Sigmoid colon (tissue), 7 donors: ENCODE results near the gene SPDL1. TPM values are rescaled to one million over a fixed set of nuclear protein-coding genes. Genes with fewer than 3 reads are reported as not detected.

Source experiments
- DNase-seq: peaks from one replicate; pipeline ENCODE4 v3.0.0-alpha.2; 2019
- H3K27ac ChIP-seq, 4 donors: fragments of 200-600 bp; sonication (generic); one replicate each; pipeline ENCODE4 v1.5.1; 2016 to 2019; ENCODE audit warnings: mild to moderate bottlenecking in 1 of 4
- H3K27me3 ChIP-seq, 3 donors: fragments of 200-600 bp; sonication (generic); one replicate each; pipeline ENCODE4 v1.5.1; 2019; ENCODE audit warnings: mild to moderate bottlenecking in 1 of 3
- H3K36me3 ChIP-seq, 4 donors: fragments of 200-600 bp; sonication (generic); one replicate each; pipeline ENCODE4 v1.5.1; 2016 to 2019
- H3K4me1 ChIP-seq, 4 donors: fragments of 200-600 bp; sonication (generic); one replicate each; pipeline ENCODE4 v1.5.1; 2017 to 2019
- H3K4me3 ChIP-seq, 4 donors: fragments of 200-600 bp; sonication (generic); one replicate each; pipeline ENCODE4 v1.5.1; 2017 to 2019; ENCODE audit warnings: mild to moderate bottlenecking in 2 of 4, moderate library complexity in 1 of 4
- H3K9me3 ChIP-seq, 4 donors: fragments of 200-600 bp in 3 of 4; sonication (generic) in 3 of 4; one replicate each; pipeline versions ENCODE4 v1.5.1 to v1.6.1; 2013 to 2019
- EP300 ChIP-seq, 4 donors: sonication (generic); formaldehyde crosslinking; IDR thresholded peaks; one replicate each; pipeline ENCODE4 v1.6.1; 2017; ENCODE audit warnings: antibody characterized with exemption in 4 of 4
- POLR2A ChIP-seq, 2 donors: fragments of 450-650 bp; IDR thresholded peaks; one replicate each; pipeline ENCODE4 v1.6.1; 2016; ENCODE audit warnings: antibody characterized with exemption in 2 of 2, mild to moderate bottlenecking in 2 of 2, moderate library complexity in 2 of 2
- POLR2AphosphoS5 ChIP-seq, 4 donors: sonication (generic); formaldehyde crosslinking; IDR thresholded peaks; one replicate each; pipeline ENCODE4 v1.6.1; 2017; ENCODE audit warnings: antibody characterized with exemption in 4 of 4
- WGBS, 2 donors: extraction: QIAGEN DNeasy Blood & Tissue Kit; methylation state at CpG; one replicate each; pipeline ENCODE4 v1.1.7; 2013; 5-methylcytosine and 5-hydroxymethylcytosine counted together
- intact Hi-C: fragments of 100-400 bp; cut with DNase I; formaldehyde crosslinking; loops from one replicate; pipeline ENCODE4 v1.15.1; 2023
- polyA plus RNA-seq, 3 donors: library from polyadenylated mRNA; stranded (reverse); fragments of 200-250 nt; gene quantifications; one replicate each; pipeline ENCODE4 v1.2.3, GENCODE V29; 2013
- total RNA-seq, 4 donors: library from RNA; depleted of rRNA; stranded (reverse); fragments of >200 nt; gene quantifications; one replicate each; pipeline ENCODE4 v1.1.0, GENCODE V29; 2016
- TF ChIP-seq, protein P1 (sequence below), 4 experiments: fragments of 450-650 bp in 3 of 4; fragments of 200-600 bp in 1 of 4; IDR thresholded peaks; one replicate each; pipeline ENCODE4 v1.5.1; 2016 to 2019; ENCODE audit warnings: antibody characterized with exemption in 4 of 4, mild to moderate bottlenecking in 3 of 4, moderate library complexity in 2 of 4
- donor health status: healthy with polysubstance abuse.
- donor health status: Bipolar disorder and iron deficiency.
- donor health status: healthy.

SPDL1 gene
- total and polyA plus RNA-seq, 7 donors = 3.0 to 14.7 (median 8.0) TPM

DNA sequence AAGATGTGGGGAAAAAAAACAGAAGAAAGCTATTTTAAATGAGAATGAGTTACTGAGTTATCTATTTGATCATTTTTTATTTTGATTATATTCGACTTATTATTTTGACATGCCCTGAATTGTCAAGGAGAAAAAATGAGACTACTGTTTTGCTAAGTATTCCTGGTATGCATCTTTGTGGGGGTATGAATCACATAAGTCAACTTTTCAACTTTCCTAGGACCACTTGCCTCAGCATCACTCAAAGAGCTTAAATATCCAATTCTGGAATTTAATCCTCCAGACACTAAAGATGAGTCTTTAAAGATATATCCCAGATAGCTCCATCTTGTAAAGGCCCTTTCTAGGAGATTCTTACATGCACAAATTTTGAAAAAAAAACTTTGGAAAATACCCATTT is 17.4 kb upstream of the SPDL1 start:
- whole genome bisulfite sequencing, 2 donors = 91% methylated on average over 1 of the region's 1 CpG
- Histone ChIP-seq H3K27ac (no peak overlapping the region), H3K27me3 (no peaks in the 10 kb centered on the region), H3K4me3 (no peak overlapping the region), H3K36me3 (no peaks in the 10 kb centered on the region), H3K4me1 (no peaks in the 10 kb centered on the region), H3K9me3 (no peaks in the 10 kb centered on the region)
- TF ChIP-seq, protein P1, sequence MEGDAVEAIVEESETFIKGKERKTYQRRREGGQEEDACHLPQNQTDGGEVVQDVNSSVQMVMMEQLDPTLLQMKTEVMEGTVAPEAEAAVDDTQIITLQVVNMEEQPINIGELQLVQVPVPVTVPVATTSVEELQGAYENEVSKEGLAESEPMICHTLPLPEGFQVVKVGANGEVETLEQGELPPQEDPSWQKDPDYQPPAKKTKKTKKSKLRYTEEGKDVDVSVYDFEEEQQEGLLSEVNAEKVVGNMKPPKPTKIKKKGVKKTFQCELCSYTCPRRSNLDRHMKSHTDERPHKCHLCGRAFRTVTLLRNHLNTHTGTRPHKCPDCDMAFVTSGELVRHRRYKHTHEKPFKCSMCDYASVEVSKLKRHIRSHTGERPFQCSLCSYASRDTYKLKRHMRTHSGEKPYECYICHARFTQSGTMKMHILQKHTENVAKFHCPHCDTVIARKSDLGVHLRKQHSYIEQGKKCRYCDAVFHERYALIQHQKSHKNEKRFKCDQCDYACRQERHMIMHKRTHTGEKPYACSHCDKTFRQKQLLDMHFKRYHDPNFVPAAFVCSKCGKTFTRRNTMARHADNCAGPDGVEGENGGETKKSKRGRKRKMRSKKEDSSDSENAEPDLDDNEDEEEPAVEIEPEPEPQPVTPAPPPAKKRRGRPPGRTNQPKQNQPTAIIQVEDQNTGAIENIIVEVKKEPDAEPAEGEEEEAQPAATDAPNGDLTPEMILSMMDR (IDR thresholded peaks at IDR 0.05) = no peak
- no peak for TF ChIP-seq POLR2AphosphoS5 (IDR thresholded peaks at IDR 0.05)
- TF ChIP-seq EP300 (IDR thresholded peaks at IDR 0.05) = no peak
- TF ChIP-seq POLR2A (IDR thresholded peaks at IDR 0.05) = no peak
- intact Hi-C loops = loop anchor here (5.0 kb wide), 1 partner anchor 584 kb away; no protein-coding TSS in a partner anchor
- no peak for DNase-seq

DNA sequence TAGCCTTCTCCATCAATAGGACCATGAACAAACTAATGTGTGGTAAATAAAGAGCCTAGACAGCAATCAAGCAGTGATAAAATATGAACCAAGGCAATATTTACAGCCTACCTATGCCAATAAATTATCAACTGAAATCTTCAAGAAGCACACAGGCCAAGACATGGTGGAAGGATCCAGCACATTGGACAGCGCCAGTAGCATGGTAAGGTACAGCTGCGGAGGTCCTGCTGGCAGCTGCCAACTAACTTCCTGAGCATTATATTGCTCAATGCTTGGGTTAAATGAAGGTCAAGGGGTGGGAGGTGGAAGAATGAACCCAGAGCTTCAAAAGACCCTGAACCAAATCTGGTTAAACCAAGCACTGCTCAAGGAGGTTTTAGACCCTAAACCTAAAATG is 16.5 kb upstream of the SPDL1 start:
- H3K36me3 ChIP-seq = no peaks in the 10 kb centered on the region
- WGBS, 2 donors = 55 to 60% methylated on average over 2 of the region's 2 CpGs
- no peak for TF ChIP-seq POLR2AphosphoS5 (IDR thresholded peaks at IDR 0.05)
- TF ChIP-seq, protein P1 (IDR thresholded peaks at IDR 0.05) = no peak
- TF ChIP-seq EP300 (IDR thresholded peaks at IDR 0.05) = no peak
- TF ChIP-seq POLR2A (IDR thresholded peaks at IDR 0.05) = no peak
- no peaks in the 10 kb centered on the region for H3K9me3 ChIP-seq
- DNase-seq = no peak
- intact Hi-C loops = loop anchor here (5.0 kb wide), 1 partner anchor 585 kb away; no protein-coding TSS in a partner anchor
- no peaks in the 10 kb centered on the region for H3K27me3 ChIP-seq
- no peaks in the 10 kb centered on the region for H3K4me1 ChIP-seq
- no peak overlapping the region for H3K4me3 ChIP-seq
- H3K27ac ChIP-seq = no peak overlapping the region

DNA sequence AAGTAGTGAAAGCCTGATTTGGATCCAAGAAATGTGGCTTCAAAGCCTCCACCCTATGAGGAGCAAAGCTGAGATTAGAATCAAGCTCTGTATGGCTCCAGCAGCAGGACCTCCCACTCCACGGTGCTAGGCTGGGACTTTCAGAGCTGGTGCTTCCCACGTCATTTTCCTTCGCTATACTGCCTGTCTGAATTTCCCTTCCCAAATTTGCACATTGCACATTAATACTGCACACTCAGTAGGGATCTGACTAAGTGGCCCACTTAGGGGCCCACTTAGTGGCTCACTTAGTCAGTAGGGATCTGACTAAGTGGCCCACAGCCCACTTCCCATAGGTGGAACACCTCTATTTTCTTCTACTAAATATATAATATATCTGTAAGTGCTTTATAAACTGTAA is 14.1 kb upstream of the SPDL1 start:
- Histone ChIP-seq H3K4me3 (no peak overlapping the region), H3K27me3 (no peaks in the 10 kb centered on the region), H3K4me1 (no peaks in the 10 kb centered on the region), H3K9me3 (no peaks in the 10 kb centered on the region), H3K36me3 (no peaks in the 10 kb centered on the region), H3K27ac (no peak overlapping the region)
- DNase-seq = no peak
- intact Hi-C loops = loop anchor here (5.0 kb wide), 1 partner anchor 587 kb away; no protein-coding TSS in a partner anchor
- TF ChIP-seq EP300 (IDR thresholded peaks at IDR 0.05) (no peak), POLR2AphosphoS5 (IDR thresholded peaks at IDR 0.05) (no peak)
- WGBS, 2 donors = 84 to 87% methylated on average over 3 of the region's 3 CpGs

DNA sequence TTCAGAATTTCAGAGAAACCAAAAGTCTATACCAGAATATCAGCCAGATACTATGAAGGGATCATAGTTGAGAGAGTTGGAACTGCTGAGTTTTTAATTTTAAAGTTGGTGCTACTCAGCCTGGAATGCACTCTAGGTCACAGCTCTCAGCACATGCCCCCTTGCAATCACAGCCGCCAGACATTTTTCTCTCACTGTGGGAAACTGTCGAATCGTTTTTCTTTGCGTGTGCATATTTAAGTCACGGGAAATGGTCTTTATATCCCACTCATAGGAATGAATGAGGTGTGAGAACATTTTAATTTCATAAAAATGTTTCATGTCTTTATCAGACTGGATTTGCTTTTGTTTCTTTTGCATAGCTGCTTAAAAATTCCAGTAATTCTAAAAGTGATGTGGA is 12.2 kb upstream of the SPDL1 start:
- Histone ChIP-seq H3K36me3 (no peaks in the 10 kb centered on the region), H3K4me3 (no peak overlapping the region), H3K4me1 (peaks cover 0 to 5% (median 0%) of the 10 kb centered on the region in 4 donors), H3K9me3 (no peaks in the 10 kb centered on the region), H3K27me3 (no peaks in the 10 kb centered on the region), H3K27ac (no peak overlapping the region)
- TF ChIP-seq POLR2A (IDR thresholded peaks at IDR 0.05) = no peak
- TF ChIP-seq EP300 (IDR thresholded peaks at IDR 0.05) = no peak
- TF ChIP-seq, protein P1 (IDR thresholded peaks at IDR 0.05) = no peak
- no peak for DNase-seq
- intact Hi-C loops = no loop called here
- WGBS, 2 donors = 82 to 90% methylated on average over 5 of the region's 5 CpGs

DNA sequence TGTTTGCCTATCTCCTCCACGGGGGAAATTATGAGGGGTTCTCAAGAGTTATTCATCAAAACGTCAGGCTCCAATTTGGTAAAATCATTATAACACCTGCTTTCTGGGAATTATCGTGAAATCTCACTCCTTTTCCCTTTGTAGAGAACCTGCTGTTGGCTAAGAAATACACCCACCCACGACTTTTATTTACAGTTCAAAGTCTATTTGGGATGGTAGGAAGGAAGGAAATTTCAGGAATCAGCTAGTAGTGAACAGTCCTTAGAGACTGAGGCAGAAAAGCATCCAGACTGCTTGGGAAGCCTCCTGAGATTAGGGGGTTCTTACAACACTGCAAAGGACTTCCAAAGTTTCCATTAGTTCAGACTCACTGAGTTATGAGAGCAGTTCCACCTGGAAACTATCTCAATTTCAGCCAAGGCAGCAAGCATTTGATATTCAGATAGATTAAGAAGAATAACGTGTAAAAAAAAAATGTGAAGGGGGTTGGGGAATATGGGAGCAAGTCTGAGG is 9.4 kb upstream of the SPDL1 start:
- Histone ChIP-seq H3K27ac (peak overlapping the region in 2 of 4 donors; percentile 8 to 13), H3K36me3 (no peaks in the 10 kb centered on the region), H3K9me3 (no peaks in the 10 kb centered on the region), H3K4me1 (peaks cover 0 to 7% (median 0%) of the 10 kb centered on the region in 4 donors), H3K27me3 (no peaks in the 10 kb centered on the region), H3K4me3 (no peak overlapping the region)
- no peak for DNase-seq
- intact Hi-C loops = no loop called here
- WGBS, 2 donors = 20 to 47% methylated on average over 5 of the region's 5 CpGs
- no peak for TF ChIP-seq POLR2A (IDR thresholded peaks at IDR 0.05)
- TF ChIP-seq EP300 (IDR thresholded peaks at IDR 0.05) = no peak
- peak in 1 of 4 donors; percentile 32 for TF ChIP-seq POLR2AphosphoS5 (IDR thresholded peaks at IDR 0.05)
- TF ChIP-seq, protein P1 (IDR thresholded peaks at IDR 0.05) = no peak
